Memory B cell (primary cell): Measurements from ENCODE around the gene TMEM62.

ENCODE experiments used
- ATAC-seq: fragments of 150-1000 bp; cut with Tn5 transposase; 2 replicates; pipeline ENCODE4 v1.10.0; 2021; ENCODE audit warnings: low read depth, mild to moderate bottlenecking, moderate library complexity
- DNase-seq, 2 donors: peaks; one replicate each; pipeline ENCODE4 v3.0.0; 2022; ENCODE audit warnings: low spot score in 2 of 2
- H3K27ac Mint-ChIP-seq: one replicate; pipeline ENCODE4 v1.8.0; 2022; ENCODE audit warnings: mild to moderate bottlenecking, moderate library complexity, mixed read lengths
- H3K27me3 Mint-ChIP-seq: one replicate; pipeline ENCODE4 v1.8.0; 2022; ENCODE audit warnings: mixed read lengths
- H3K36me3 Mint-ChIP-seq: one replicate; pipeline ENCODE4 v1.8.0; 2022; ENCODE audit warnings: mild to moderate bottlenecking, mixed read lengths
- H3K4me1 Mint-ChIP-seq: one replicate; pipeline ENCODE4 v1.8.0; 2022; ENCODE audit warnings: mixed read lengths
- H3K4me3 Mint-ChIP-seq: one replicate; pipeline ENCODE4 v1.8.0; 2022; ENCODE audit warnings: mild to moderate bottlenecking, moderate library complexity, mixed read lengths
- H3K9me3 Mint-ChIP-seq: one replicate; pipeline ENCODE4 v1.8.0; 2022; ENCODE audit warnings: mixed read lengths

Gene TMEM62

GRCh38 chr15:43230640-43231115 lies 97.3 kb downstream of the TMEM62 start:
- Mint-ChIP-seq H3K27me3 (no peaks in the 10 kb centered on the region), H3K27ac (no peak overlapping the region), H3K4me1 (peaks cover 3% of the 10 kb centered on the region), H3K9me3 (no peaks in the 10 kb centered on the region), H3K36me3 (no peaks in the 10 kb centered on the region), H3K4me3 (no peak overlapping the region)
- DNase-seq = no peak
- ATAC-seq = no peak

GRCh38 chr15:43232289-43232874 lies 99.0 kb downstream of the TMEM62 start:
- Mint-ChIP-seq H3K27me3 (no peaks in the 10 kb centered on the region), H3K9me3 (no peaks in the 10 kb centered on the region), H3K4me1 (peaks cover 6% of the 10 kb centered on the region), H3K36me3 (no peaks in the 10 kb centered on the region), H3K4me3 (no peak overlapping the region), H3K27ac (no peak overlapping the region)
- ATAC-seq (no peak), DNase-seq (no peak)
